ENCODE results near the gene FAM81B. TPM values are rescaled to one million over a fixed set of nuclear protein-coding genes. Genes with fewer than 3 reads are reported as not detected.

Gene FAM81B, protein sequence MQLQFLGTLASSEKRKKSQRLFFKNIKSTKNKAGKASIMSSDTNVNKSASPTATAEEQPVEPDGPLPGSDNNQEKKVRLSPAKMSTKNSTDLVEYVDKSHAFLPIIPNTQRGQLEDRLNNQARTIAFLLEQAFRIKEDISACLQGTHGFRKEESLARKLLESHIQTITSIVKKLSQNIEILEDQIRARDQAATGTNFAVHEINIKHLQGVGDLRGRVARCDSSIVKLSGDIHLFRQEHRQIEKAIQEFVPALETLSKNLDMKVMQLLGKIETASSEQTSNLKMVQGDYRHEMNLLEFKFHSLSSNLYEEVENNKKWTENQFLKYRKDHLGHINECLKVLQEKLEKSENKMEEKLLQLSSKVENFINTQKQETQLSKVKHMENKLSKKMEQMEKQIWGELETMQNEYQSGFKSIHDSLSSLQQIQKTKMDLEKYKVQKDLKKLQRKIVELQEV
- total RNA-seq: not detected in 2 replicates

GRCh38 chr5:95390812-95391492 is at the start of gene FAM81B:
Gene FAM81B, plus strand, starts transcription at chr5:95391366. Its CDS starts 24 bp downstream, at chr5:95391390.

Other genes starting within 250 kb of the FAM81B start
- gene MCTP1, start 106.3 kb upstream of the FAM81B start, total RNA-seq: 2.1 and 4.4 TPM in 2 replicates
- gene SKIC3, start 163.6 kb downstream of the FAM81B start, total RNA-seq: 158 and 163 TPM in 2 replicates
- 9.5 and 9.9 TPM in 2 replicates for gene ARSK, start 163.7 kb downstream of the FAM81B start, total RNA-seq
- gene GPR150, start 228.7 kb downstream of the FAM81B start, total RNA-seq: 0.06 and 0.13 TPM in 2 replicates